K562 (cell line): Measurements from ENCODE around the gene RSPH6A. TPM values are rescaled to one million over a fixed set of nuclear protein-coding genes. Genes with fewer than 3 reads are reported as not detected.

ENCODE experiments used
- ATAC-seq: fragments of 200-7000 bp; cut with Tn5 transposase; 3 replicates; pipeline ENCODE4 v1.9.1; 2020; ENCODE audit warnings: moderate library complexity
- BruUV-seq: library from RNA; stranded (reverse); fragments of 400-500 nt; replicated peaks from 2 replicates; lab custom pipeline; 2021; lab: Mats Ljungman, UMichigan
- CTCF ChIA-PET: fragments of 300-600 bp; formaldehyde crosslinking; extraction: SDS; loops from one replicate; lab custom pipeline; 2021; ENCODE audit warnings: low intra/inter-chr PET ratio; lab: Yijun Ruan, JAX
- POLR2A ChIA-PET: fragments of 300-600, 350-650 bp; sonication (Branson Sonifier 250); formaldehyde crosslinking; extraction: SDS; loops from one replicate; lab custom pipeline; 2021; ENCODE audit warnings: antibody characterized with exemption, inconsistent platforms; lab: Yijun Ruan, JAX
- DNase-seq, 4 experiments: peaks; one replicate each; pipeline versions ENCODE4 v3.0.0 to v3.0.0-alpha.2; 2011 to 2018; ENCODE audit warnings: low spot score in 3 of 4, mixed read lengths in 3 of 4; ENCODE audit errors: extremely low read depth in 1 of 4
- FAIRE-seq: peaks from 2 replicates; lab custom pipeline; 2011; peaks lifted over from hg19 to GRCh38; lab: Jason Lieb, UNC
- H2AFZ ChIP-seq: 2 replicates; pipeline ENCODE4 v1.6.0; 2011; ENCODE audit warnings: low read depth, low read length, control low read depth, inconsistent platforms
- H3K27ac ChIP-seq: fragments of 200-600 bp; 3 replicates; pipeline ENCODE4 v1.8.0; 2011; ENCODE audit warnings: low read depth, mild to moderate bottlenecking, control low read depth, inconsistent platforms, low read length, moderate library complexity, mixed read lengths; ENCODE audit errors: extremely low read depth
- H3K27me3 ChIP-seq, 2 experiments: fragments of 300-600 bp in 1 of 2; 2 replicates in 1 of 2; 3 replicates in 1 of 2; pipeline versions ENCODE4 v1.6.0 to v1.8.0; 2011; ENCODE audit warnings: inconsistent platforms in 2 of 2, low read length in 2 of 2, mild to moderate bottlenecking in 1 of 2, mixed read lengths in 1 of 2, moderate library complexity in 1 of 2; ENCODE audit not compliant: control insufficient read depth in 2 of 2, insufficient read depth in 2 of 2
- H3K36me3 ChIP-seq: fragments of 300-600 bp; 3 replicates; pipeline ENCODE4 v1.8.0; 2011; ENCODE audit warnings: mild to moderate bottlenecking, low read length, inconsistent platforms; ENCODE audit not compliant: control insufficient read depth, insufficient read depth
- H3K4me1 ChIP-seq, 2 experiments: fragments of 200-600 bp in 1 of 2; replicated peaks in 1 of 2; 2 replicates in 1 of 2; 3 replicates in 1 of 2; pipeline versions ENCODE4 v1.5.1 to v1.8.0; 2011; ENCODE audit warnings: inconsistent platforms in 2 of 2, low read length in 2 of 2, mild to moderate bottlenecking in 1 of 2, mixed read lengths in 1 of 2, moderate library complexity in 1 of 2; ENCODE audit not compliant: control insufficient read depth in 2 of 2, insufficient read depth in 2 of 2
- H3K4me2 ChIP-seq: 2 replicates; pipeline ENCODE4 v1.6.1; 2011; ENCODE audit warnings: low read length, control low read depth, inconsistent platforms, mixed read lengths; ENCODE audit not compliant: insufficient read depth
- H3K4me3 ChIP-seq: fragments of 200-600 bp; sonication (generic), shearing (Covaris generic); 2 replicates; pipeline ENCODE4 v1.5.1; 2016; ENCODE audit warnings: control low read depth, inconsistent platforms
- H3K79me2 ChIP-seq: fragments of 200-600 bp; 3 replicates; pipeline ENCODE4 v1.8.0; 2011; ENCODE audit warnings: low read length, inconsistent platforms; ENCODE audit not compliant: control insufficient read depth, insufficient read depth
- H3K9ac ChIP-seq, 2 experiments: 2 replicates each; pipeline versions ENCODE4 v1.6.0 to v1.6.1; 2011; ENCODE audit warnings: low read depth in 2 of 2, low read length in 2 of 2, control low read depth in 1 of 2, inconsistent platforms in 1 of 2, mild to moderate bottlenecking in 1 of 2, mixed read lengths in 1 of 2; ENCODE audit not compliant: insufficient read depth in 1 of 2
- H3K9me1 ChIP-seq: one replicate; pipeline ENCODE4 v1.6.0; 2011; ENCODE audit warnings: inconsistent platforms, mild to moderate bottlenecking, low read length, moderate library complexity; ENCODE audit not compliant: control insufficient read depth, insufficient read depth
- H3K9me3 ChIP-seq: replicated peaks from 2 replicates; pipeline ENCODE4 v1.5.1; 2011; ENCODE audit warnings: low read depth, low read length, inconsistent platforms; ENCODE audit not compliant: control insufficient read depth, insufficient read depth
- H4K20me1 ChIP-seq: replicated peaks from 2 replicates; pipeline ENCODE4 v1.6.1; 2011; ENCODE audit warnings: low read length, inconsistent platforms, mixed read lengths; ENCODE audit not compliant: control insufficient read depth, insufficient read depth
- EWSR1 ChIP-seq: fragments of 450-650 bp; IDR thresholded peaks from 2 replicates; pipeline ENCODE4 v1.6.1; 2018; ENCODE audit warnings: borderline replicate concordance, mild to moderate bottlenecking, low read depth, moderate library complexity; ENCODE audit not compliant: partially characterized antibody
- FOXP1 ChIP-seq: sonication (generic); formaldehyde crosslinking; IDR thresholded peaks from 2 replicates; pipeline ENCODE4 v1.8.0; 2022; ENCODE audit warnings: mild to moderate bottlenecking, missing genetic modification reagents
- KDM1A ChIP-seq, 2 experiments: fragments of 450-650 bp; IDR thresholded peaks; 2 replicates each; pipeline ENCODE4 v1.6.1; 2016; ENCODE audit warnings: mild to moderate bottlenecking in 2 of 2
- KDM4B ChIP-seq, 2 experiments: fragments of 450-650 bp in 1 of 2; sonication (generic) in 1 of 2; IDR thresholded peaks; 2 replicates each; pipeline ENCODE4 v1.6.1; 2016 to 2017; ENCODE audit warnings: borderline replicate concordance in 2 of 2, antibody characterized with exemption in 1 of 2, low read depth in 1 of 2, mild to moderate bottlenecking in 1 of 2
- MTA2 ChIP-seq: fragments of 450-650 bp; IDR thresholded peaks from 2 replicates; pipeline ENCODE4 v1.6.1; 2016; ENCODE audit warnings: low read depth
- MYC ChIP-seq, 2 experiments: fragments of 250-450 bp in 1 of 2; sonication (Bioruptor Pico) in 1 of 2; IDR thresholded peaks; 2 replicates each; pipeline versions ENCODE4 v1.5.1 to v1.6.1; 2012 to 2021; ENCODE audit warnings: low read depth in 2 of 2, borderline replicate concordance in 1 of 2, improper control_type of control experiment in 1 of 2, low read length in 1 of 2, mild to moderate bottlenecking in 1 of 2, moderate library complexity in 1 of 2
- NKRF ChIP-seq: fragments of 450-650 bp; IDR thresholded peaks from 2 replicates; pipeline ENCODE4 v1.6.1; 2016; ENCODE audit warnings: borderline replicate concordance
- NONO ChIP-seq, 2 experiments: fragments of 200-400 bp in 1 of 2; fragments of 450-650 bp in 1 of 2; formaldehyde crosslinking in 1 of 2; IDR thresholded peaks; 2 replicates each; pipeline ENCODE4 v1.6.1; 2017; ENCODE audit warnings: low read depth in 2 of 2, mild to moderate bottlenecking in 2 of 2, moderate library complexity in 2 of 2, low read length in 1 of 2
- PHF8 ChIP-seq: fragments of 200-600 bp; sonication (generic); IDR thresholded peaks from 2 replicates; pipeline ENCODE4 v1.6.1; 2012; ENCODE audit warnings: mixed run types, mild to moderate bottlenecking, inconsistent platforms, low read length, moderate library complexity, borderline replicate concordance
- POLR2G ChIP-seq: fragments of 200-400 bp; formaldehyde crosslinking; IDR thresholded peaks from 2 replicates; pipeline ENCODE4 v1.6.1; 2017; ENCODE audit warnings: low read depth, mild to moderate bottlenecking, antibody characterized with exemption, low read length, moderate library complexity
- PYGO2 ChIP-seq: fragments of 450-650 bp; IDR thresholded peaks from 2 replicates; pipeline ENCODE4 v1.6.1; 2016; ENCODE audit warnings: mild to moderate bottlenecking, missing genetic modification characterization, moderate library complexity, missing compliant biosample characterization
- ZC3H8 ChIP-seq: fragments of 450-650 bp; IDR thresholded peaks from 2 replicates; pipeline ENCODE4 v1.6.1; 2017
- ZFP36 ChIP-seq: fragments of 150-350 bp; IDR thresholded peaks from 2 replicates; pipeline ENCODE4 v1.6.1; 2018; ENCODE audit warnings: low read length, low read depth; ENCODE audit not compliant: partially characterized antibody
- ZMIZ1 ChIP-seq, 2 experiments: fragments of 150-350 bp in 1 of 2; IDR thresholded peaks; 2 replicates each; pipeline ENCODE4 v1.6.1; 2012 to 2016; ENCODE audit warnings: low read depth in 2 of 2, low read length in 2 of 2, mild to moderate bottlenecking in 1 of 2, moderate library complexity in 1 of 2
- ZNF165 ChIP-seq: fragments of 250-450 bp; sonication (Bioruptor Pico); IDR thresholded peaks from 2 replicates; pipeline ENCODE4 v1.4.0; 2020; ENCODE audit warnings: borderline replicate concordance
- ZNF707 ChIP-seq: fragments of 250-450 bp; sonication (Bioruptor Pico); conservative IDR thresholded peaks from 2 replicates; pipeline ENCODE4 v1.8.0; 2022; ENCODE audit warnings: inconsistent platforms, mild to moderate bottlenecking, moderate library complexity
- ZSCAN32 ChIP-seq: fragments of 450-650 bp; formaldehyde crosslinking; IDR thresholded peaks from 2 replicates; pipeline ENCODE4 v1.4.0; 2020; ENCODE audit warnings: mild to moderate bottlenecking, moderate library complexity
- WGBS: fragments of 100-300 bp; shearing (Covaris generic); methylation state at CpG from one replicate; pipeline ENCODE4 v1.1.6; 2016; ENCODE audit warnings: low coverage, mixed read lengths; ENCODE audit not compliant: insufficient coverage; ENCODE audit errors: missing lambda C conversion rate; 5-methylcytosine and 5-hydroxymethylcytosine counted together
- in situ Hi-C: fragments of 300-500 bp; cut with MboI; formaldehyde crosslinking; loops from 4 replicates; pipeline ENCODE4 v1.15.0; 2018; ENCODE audit warnings: inconsistent platforms, mixed read lengths
- intact Hi-C: fragments of 100-400 bp; cut with micrococcal nuclease; formaldehyde crosslinking; loops from 2 replicates; pipeline ENCODE4 v1.14.2; 2022
- polyA plus RNA-seq, 8 experiments: library from polyadenylated mRNA; depleted of rRNA in 4 of 8; stranded (reverse) in 5 of 8; unstranded in 3 of 8; fragments of >200 nt; fragmentation: Nextera tagmentation in 2 of 8; fragmentation: Illumina TruSeq in 1 of 8; extraction: Ambion mirVana in 2 of 8; extraction: Trizol in 1 of 8; gene quantifications; 2 replicates each; pipeline versions ENCODE4 v1.2.1 to v1.2.3, GENCODE V29; 2011 to 2014; ENCODE audit warnings: inconsistent platforms in 1 of 8, missing spikeins in 1 of 8
- total RNA-seq, 7 experiments: library from RNA; depleted of rRNA in 6 of 7; stranded (reverse); fragments of >200 nt in 6 of 7; fragmentation: Illumina TruSeq in 2 of 7; extraction: Trizol in 2 of 7; gene quantifications; 2 replicates each; pipeline versions ENCODE4 v1.2.1 to v1.2.3, GENCODE V29; 2011 to 2021; ENCODE audit warnings: low replicate concordance in 1 of 7

RSPH6A gene
- total and polyA plus RNA-seq, 9 of the 15 experiments (the other 6 are each of a cell fraction or from before 2014, with no cell fraction given), result 0.03 to 0.15 (median 0.07) TPM; not detected in 5

GRCh38 chr19:45761714-45762113 is 53.4 kb downstream of the RSPH6A start:
- CTCF ChIA-PET, result no interaction called here
- H3K4me1 ChIP-seq, result peaks cover 2 to 51% of the 10 kb centered on the region in 2 experiments; a peak in 3 of 5 replicates
- H3K27ac ChIP-seq, result no peak overlapping the region
- POLR2A ChIA-PET, result no interaction called here
- WGBS, result 54% methylated on average over 13 of the region's 17 CpGs
- no peaks in the 10 kb centered on the region for H3K9me1 ChIP-seq
- no peaks in the 10 kb centered on the region; the same call in 2 of the 3 replicates for H3K79me2 ChIP-seq
- peak overlapping the region in 1 of 2 experiments; percentile 50; a peak in 1 of 4 replicates for H3K9ac ChIP-seq
- H4K20me1 ChIP-seq, result no peaks in the 10 kb centered on the region
- DNase-seq (no peak), FAIRE-seq (no peak), ATAC-seq (no peak)
- H3K4me3 ChIP-seq, result no peak overlapping the region
- BruUV-seq, result no TSS peak
- no peaks in the 10 kb centered on the region; the same call in 2 of the 3 replicates for H3K36me3 ChIP-seq
- in situ Hi-C loops, result no loop called here
- no peak overlapping the region for H2AFZ ChIP-seq
- intact Hi-C loops, result no loop called here
- H3K9me3 ChIP-seq, result no peaks in the 10 kb centered on the region
- H3K27me3 ChIP-seq, result no peaks in the 10 kb centered on the region; a peak in 1 of 5 replicates
- H3K4me2 ChIP-seq, result no peak overlapping the region
- no peak for TF ChIP-seq FOXP1 (CRISPR knock-in tag)
- no peak for TF ChIP-seq KDM1A (IDR thresholded peaks at IDR 0.05)
- no peak for TF ChIP-seq EWSR1
- TF ChIP-seq ZNF707 (CRISPR knock-in tag), result no peak
- no peak for TF ChIP-seq PYGO2
- no peak for TF ChIP-seq NKRF
- TF ChIP-seq ZNF165 (CRISPR knock-in tag), result no peak
- no peak for TF ChIP-seq POLR2G
- no peak for TF ChIP-seq KDM4B (IDR thresholded peaks at IDR 0.05; ENCODE audit: borderline replicate concordance in 2 of 2, low read depth in 1 of 2)
- no peak for TF ChIP-seq MTA2
- no peak for TF ChIP-seq MYC (IDR thresholded peaks at IDR 0.05; ENCODE audit: low read depth, low read length)
- no peak for TF ChIP-seq MYC (CRISPR knock-in tag; IDR thresholded peaks at IDR 0.05; ENCODE audit: borderline replicate concordance, low read depth)
- TF ChIP-seq NONO (IDR thresholded peaks at IDR 0.05; ENCODE audit: low read depth in 2 of 2, low read length in 1 of 2), result no peak
- TF ChIP-seq ZSCAN32 (CRISPR knock-in tag), result no peak
- TF ChIP-seq ZFP36, result no peak
- TF ChIP-seq ZMIZ1 (IDR thresholded peaks at IDR 0.05; ENCODE audit: low read depth in 2 of 2, low read length in 2 of 2), result no peak
- TF ChIP-seq PHF8, result no peak
- TF ChIP-seq ZC3H8, result no peak
